DMS 273 (cell line): ENCODE results near the gene SPRED2.

ENCODE experiments used
- DNase-seq: peaks from one replicate; lab custom pipeline; 2025; ENCODE audit not compliant: unreplicated experiment; lab: John Stamatoyannopoulos, UW

The SPRED2 gene

DNA sequence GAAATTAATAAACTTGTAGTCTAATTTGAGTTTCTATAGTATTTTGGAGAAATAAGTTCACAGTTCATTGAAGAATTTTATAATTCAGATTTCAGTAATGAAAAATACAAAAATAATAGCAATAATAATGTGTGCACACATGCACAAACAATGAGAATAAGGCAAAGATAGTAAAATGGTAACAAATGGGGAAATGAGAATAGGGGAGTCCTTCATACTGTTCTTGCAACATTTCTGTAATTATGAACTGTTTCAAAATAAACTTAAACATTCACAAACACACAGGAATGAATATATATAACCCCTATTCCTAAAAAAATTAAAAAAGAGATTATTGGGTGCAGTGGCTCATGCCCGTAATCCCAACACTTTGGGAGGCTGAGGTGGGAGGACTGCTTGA lies 63.9 kb downstream of the SPRED2 start:
- DNase-seq: no peak

DNA sequence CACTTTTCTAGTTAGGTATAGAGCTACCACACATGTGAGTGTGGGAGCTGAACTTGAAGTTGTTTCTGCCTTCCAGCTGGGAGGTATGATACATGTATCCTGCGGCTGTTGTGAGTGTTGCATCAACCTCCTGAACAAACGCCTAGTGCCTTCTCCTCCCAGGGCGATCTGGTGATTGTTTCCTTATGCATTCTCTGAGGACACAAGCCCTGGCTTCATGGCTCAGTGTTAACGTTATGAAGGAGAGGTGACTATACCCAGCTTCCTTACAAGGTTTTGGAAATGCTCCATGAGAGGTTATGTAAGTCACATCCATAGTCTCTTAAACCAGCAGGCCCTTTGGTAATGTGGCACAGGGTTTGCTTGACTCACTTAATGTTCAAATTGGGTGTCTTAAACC lies 64.9 kb downstream of the SPRED2 start:
- peak; percentile 39 for DNase-seq

DNA sequence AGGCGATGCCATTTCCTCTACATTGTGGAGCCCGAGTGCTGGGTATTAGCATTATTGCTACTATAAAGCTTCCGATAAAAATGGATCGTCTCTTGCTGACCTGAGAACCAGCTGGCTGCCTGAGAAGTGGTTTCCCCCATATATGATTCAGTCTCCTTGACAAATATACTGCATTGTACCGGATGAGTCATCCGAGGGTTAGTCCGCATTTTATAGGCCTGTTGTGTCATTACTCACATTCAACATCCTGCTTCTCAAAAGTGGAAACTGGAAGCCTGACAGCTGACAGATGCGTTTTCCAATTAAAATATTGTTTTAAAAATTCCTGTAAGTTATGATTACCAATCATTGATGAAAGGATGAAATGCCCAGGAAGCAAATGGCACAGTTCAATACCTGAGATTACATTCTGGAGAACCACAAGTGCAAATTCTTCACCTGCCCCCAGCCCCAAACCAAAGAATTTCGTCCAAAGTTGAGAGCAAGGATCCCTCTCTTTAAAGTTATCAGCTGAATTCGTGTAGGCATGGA lies 65.7 kb downstream of the SPRED2 start:
- peak; percentile 64 for DNase-seq

DNA sequence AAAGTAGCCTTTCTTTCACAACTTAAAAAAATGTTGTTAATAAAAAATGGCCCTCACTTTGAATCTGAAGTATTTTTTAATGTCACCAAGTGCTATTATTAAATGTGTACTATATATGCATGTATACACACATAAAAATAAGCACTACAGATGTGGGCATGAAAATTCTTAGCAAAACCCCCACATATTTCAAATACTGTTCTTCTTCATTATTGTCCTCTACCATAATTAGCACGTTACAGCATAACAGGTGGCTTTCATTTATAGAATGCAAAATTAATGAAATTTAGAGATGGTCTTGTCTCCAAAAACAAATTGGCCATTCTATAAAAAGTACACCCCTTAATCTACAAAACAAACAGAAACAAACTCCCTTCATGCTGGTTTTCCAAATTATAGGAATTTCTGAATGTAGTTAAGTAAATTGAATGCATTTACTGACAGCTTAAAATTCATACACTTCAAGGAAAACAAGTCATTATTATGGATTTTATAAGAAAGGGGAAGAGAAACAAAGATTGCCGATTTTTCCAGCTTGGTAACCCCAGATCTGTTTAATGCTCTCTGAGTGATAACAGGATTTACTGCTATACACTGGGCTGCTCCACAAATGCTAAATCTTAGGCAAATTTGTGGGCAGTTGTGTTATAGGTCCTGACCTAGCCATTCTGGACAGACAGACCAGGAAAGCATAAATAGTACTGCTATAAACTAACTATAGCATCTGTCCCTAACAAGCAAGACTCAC lies 67.2 kb downstream of the SPRED2 start:
- DNase-seq: no peak

DNA sequence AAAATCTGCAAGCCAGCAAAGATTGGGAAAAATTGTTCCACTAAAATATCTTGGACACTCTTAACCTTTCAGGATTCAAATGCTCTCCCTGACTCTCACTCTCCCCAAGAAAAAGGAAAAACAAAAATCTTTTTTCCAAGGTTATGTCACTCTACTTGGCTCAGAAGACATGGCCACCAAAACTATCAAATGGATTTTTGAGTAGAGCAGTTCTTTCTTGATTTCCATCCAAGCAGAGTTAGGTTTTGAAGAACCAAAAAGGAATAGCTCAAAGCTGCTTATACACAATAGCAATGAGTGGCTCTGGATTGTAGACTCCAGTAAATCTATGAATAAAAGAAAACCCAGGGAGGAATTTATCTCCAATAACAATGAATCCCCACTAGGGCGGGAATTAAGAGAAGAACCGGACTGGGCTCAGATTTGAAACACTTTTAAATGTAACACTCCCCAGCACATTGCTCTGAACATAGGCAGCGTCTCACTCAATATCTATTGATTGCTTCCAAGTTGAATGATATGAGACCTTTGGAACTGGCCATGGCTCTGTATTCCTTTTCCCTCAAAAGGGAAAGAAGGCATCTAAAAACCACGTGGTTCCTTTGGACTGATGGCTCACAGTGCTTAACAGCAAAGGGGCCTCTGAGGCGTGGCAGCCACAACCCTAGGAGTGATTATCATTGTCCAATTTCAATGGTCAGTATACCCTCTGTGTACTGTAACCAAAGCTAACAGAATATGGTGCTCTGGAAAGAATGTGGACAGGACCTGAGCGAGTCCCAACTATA lies 68.3 kb downstream of the SPRED2 start:
- no peak for DNase-seq

DNA sequence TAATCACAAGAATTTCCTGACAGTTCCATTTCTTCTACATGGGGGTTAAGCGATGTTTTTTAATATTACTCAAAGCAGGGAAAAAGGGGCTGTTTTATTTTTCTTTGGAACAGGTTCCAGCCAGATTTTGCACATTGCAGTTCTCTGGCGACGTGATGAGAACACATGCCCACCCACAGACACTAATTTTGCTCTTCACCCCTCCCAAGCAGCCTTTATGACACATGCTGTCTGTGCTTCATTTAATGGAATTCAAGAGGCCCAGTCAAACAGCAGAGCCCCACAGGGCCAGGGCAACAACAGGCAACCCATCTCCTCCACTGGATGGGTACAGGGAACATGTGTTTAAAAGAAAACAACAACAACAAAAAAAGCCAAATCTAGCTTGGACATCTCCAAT lies 70.8 kb downstream of the SPRED2 start:
- DNase-seq: no peak

DNA sequence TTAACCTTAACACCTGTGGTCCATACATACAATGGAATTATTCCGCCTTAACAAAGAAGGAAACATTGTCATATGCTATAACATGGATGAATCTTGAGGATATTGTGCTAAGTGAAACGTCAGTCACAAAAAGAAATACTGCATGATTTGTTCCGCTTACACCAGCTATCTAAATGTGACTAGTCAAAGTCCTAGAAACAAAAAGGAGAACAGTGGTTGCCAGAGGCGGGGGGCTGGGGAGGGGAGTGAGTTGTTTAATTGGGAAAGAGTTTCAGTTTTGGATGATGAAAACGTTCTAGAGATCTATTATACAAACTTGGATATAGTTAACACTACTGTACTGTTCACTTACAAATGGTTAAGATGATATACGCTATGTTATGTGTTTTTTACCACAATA lies 72.0 kb downstream of the SPRED2 start:
- no peak for DNase-seq

DNA sequence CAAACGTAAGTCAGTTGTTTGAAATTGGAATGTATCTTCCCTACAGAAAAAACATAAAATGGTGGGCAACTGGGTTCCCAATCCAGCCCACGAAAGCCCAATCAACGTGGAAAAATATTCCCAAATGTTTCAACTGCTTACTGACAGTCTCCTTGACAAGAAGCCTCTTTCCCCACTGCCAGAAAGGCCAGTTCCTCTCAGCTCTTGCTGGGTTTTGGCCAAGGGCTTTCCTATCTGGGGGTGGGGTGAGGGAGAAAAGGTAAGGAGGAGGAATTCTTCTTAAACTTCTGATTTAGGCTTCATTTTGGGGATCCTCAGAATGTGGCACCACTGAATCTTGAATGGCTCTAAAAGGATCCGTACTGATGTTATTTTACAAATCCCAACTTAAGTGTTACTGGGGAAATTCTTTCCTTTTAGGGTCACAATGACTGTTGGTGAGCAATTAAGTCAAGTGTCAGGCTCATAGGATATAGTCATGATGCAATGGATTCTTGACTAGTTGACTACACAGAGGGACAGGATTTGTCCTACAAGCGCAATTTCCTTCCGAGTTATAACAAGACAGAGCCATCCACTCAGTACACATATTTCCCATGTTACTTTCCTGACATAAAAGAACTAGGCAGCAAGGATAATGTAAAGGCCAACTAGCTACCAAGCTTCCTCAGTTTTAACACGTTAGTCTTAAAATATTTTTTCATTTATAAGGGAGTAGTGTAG lies 73.6 kb downstream of the SPRED2 start:
- no peak for DNase-seq

DNA sequence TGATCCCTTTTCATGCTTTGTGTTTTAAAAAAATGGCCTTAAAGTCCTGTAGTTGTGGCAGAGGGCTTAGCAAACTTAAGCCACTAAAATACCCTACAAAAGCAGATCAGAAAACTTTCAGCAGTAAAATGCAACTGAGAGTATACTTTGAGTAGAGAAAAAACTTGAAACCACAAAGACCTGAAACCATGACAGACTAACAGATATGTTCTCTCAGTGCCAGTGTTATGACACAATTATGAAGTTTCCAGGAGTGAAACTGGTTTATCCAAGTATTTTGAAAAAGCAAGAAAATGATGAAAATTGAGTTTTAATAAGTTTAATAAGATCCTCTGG lies 74.5 kb downstream of the SPRED2 start:
- DNase-seq: no peak

DNA sequence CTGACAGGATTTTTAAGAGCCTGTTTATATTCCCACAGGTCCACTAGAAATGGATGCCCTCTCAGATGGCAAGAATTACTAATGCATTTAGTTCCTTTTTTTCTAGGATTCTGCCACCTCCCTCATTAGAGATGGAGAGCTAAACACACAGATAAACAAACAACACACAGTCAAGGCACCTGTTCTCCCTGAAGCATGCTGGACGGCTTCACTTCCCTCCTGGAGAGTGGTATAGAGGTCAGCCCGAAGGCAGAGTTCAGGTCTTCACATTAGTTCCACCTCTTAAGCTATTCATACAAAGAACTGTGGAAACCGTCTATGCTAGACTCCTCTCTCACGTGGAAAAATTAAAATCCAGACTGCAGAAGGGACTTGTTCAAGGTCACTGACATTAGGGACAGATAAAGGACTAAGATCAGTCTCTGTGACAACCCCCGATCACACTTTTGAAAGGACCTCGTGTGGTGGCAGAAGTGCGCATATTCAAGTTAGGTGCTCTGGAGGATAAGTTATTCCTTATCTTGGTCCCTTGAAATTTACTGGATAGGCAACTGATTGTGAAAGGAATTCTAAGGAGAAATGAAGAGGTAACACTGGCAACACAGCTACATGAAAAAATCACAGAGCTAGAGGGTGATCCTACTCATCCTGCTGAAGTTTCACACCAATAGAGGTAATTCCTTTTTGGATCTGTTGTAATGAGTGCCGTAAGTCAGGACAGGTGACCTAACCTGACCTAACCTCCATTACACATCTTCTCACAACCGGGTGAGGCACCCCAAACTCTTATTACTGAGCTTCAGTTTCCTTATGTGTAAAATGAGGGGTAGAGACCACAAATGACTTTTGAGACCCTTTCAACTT lies 75.1 kb downstream of the SPRED2 start:
- no peak for DNase-seq

DNA sequence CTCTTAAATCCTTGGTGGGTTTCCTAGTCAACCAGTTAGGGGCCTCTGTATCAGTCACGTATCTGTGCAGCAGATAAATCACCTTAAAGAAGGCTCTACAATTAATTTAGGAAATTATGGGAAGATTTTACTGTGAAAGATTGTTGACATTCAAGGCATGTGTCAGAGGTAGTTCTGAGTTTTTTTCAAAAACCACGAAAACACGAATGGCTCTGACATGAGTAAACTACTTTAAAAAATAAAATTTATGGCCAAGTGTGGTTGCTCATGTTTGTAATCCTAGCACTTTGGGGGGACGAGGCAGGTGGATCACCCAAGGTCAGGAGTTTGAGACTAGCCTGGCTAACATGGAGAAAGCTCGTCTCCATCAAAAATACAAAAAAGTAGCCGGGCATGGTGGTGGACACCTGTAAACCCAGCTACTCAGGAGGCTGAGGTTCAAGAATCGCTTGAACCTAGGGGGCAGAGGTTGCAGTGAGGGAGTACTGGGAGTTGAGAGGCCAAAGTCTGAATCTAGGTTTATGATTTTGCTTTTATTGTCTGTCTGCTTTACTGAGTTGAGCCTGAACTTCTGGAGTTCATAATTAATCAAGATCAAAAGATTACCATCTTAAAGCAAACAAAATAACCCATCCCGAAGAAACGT lies 77.1 kb downstream of the SPRED2 start:
- DNase-seq: no peak

DNA sequence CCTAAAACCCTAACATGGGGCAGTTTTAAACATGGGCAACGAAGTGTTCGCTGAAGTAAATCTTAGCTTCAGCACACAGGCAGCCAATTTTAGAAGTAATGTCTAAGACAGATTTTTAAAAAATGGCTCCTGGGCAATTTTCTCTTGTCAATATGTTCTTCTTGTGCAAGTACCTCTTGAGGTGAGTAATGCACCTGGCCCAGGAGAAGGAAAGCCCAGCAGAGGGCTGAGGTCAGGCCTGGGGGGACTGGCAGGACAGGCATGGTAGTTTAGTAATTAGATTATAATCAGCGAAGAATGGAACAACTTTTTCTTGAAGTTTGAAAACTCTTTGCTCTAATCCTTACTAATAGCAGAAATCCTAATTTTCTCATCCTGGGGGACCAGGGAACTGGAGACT lies 77.6 kb downstream of the SPRED2 start:
- DNase-seq: no peak

DNA sequence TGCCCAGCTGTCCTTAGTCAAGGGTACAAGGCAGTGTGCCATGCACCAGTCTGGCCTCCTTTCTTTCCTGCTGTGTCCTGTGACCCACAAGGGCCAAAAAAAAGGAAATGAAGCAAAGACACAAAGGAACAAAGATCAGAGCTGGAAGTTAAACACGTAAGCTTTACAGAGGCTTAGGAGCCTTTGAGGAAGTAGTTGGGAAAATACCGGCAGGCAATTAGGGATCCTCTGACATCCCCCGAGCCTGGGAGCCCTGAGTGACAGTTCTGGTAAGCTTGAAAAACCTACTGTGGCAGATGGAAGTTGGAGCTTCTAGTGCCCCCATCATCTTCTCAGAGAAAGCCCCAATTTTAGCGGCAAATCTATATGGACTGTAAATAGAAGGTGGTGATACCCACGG lies 78.5 kb downstream of the SPRED2 start:
- no peak for DNase-seq

DNA sequence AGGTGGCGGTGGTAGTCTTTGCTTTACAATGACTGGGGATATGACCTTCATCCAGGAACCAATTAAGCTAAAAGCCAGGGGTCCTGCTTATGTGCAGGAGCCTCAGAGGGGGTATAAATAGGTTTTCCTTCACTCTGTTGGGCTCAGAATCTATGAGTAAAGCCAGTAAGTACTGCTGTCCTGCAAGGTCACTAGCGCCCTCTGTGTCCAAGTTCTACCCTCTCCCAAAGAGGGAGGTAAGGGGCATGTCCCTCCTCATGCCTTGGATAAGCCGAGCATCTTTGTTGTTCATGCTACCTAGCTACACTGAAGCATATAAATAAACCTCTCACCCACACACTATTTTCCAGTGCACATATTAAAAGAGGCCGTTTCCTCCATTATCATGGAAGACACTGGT lies 79.4 kb downstream of the SPRED2 start:
- DNase-seq: peak; percentile 22

DNA sequence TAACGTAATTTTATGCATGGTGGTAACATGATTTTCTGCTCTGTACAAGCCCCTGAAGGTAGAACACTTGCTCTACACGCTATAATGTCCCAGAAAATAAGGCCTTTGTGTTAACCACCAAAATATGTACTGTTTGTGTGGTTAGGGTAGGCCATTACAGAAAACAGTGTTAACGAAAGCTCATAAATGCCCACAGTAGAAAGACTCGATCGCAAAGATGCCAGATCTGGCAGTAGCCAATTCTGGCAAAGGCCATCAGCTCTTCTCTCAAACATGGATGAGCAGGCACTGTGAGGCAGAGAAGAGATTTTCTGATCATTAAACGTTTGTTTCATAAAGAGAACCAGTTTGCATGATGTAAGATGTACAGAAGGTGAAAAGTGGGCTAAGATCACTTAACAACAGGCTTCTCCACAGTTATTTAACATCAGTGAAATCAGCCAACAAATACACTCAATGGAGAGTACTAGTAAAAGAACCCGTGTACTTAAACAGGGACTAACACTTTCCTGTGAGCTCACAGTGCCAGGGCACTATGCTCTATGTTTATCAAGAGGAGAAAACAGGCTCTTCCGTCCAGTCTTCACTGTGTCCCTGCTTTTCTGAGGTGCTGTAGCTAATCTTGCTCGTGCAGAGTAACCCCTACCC lies 80.3 kb downstream of the SPRED2 start:
- DNase-seq: no peak

DNA sequence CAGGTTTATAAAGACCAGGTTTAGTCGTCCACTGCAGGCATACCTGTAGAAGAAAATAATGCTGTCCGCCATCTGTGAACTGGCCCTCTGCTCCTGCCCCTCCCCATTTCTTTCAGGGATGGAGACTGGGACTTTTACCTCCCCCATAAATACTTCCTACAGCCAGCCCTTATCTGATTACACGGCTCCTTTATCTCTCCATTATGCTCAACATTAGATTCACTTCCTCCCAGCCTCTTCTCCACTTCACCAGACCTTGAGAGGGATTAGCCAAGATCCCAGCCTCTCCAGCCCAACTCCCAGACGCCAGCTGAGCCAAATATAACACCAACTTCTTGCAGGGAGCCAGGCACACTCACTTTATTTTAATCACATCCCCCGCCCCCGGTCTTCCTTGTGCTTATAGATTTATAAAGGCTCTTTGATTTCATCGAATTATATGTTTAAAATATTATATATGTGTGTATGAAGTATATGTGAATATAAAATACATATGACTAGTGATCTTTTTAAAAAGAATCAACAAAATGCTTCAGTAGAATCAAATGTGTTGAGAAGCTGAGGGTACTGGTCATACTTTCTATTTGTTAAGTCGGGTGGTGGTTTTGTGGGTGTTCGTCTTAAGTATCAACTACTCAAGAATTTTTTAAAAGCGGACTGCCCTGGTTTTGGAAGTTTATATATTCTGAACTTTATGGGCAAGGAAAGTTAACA lies 81.0 kb downstream of the SPRED2 start:
- peak; percentile 22 for DNase-seq

DNA sequence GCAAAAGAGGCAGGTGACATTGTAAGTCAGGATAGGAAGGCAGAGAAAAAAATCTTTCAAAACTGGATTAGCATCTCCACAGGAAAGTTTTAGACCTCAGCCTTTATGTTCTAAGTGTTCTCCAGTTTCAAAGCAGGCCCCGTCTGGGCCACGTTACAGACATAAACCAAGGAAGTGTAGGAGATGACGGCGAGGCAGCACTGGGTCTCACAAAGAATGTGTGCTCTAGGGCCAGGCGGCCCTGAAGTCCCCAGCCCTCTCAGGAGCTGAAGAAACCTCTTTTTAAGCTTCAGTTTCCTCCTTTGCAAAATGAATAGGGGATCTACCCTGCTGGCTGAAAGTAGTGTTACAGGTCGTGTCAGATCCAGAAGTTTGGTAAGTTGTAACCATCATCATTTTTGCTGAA lies 81.7 kb downstream of the SPRED2 start:
- peak; percentile 44 for DNase-seq

DNA sequence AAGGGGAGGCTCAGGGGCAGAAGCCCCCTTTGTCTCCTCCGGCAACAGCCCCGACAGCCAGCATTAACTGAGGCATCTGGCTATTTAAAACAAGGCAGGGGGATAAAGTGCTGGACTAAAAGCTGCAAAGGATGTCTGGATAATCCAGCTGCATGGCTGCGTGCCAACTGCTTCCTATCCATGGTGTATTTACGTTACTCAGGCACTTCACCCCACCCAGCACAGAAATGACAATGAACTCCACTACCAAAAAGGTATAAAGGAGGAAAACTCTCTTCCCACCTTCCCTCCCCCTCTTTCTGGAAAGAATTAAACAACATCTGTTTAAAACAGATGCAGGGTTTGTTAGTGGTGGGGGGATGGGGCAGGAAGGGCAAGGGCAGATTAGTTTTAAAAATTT lies 82.5 kb downstream of the SPRED2 start:
- DNase-seq: peak; percentile 76

DNA sequence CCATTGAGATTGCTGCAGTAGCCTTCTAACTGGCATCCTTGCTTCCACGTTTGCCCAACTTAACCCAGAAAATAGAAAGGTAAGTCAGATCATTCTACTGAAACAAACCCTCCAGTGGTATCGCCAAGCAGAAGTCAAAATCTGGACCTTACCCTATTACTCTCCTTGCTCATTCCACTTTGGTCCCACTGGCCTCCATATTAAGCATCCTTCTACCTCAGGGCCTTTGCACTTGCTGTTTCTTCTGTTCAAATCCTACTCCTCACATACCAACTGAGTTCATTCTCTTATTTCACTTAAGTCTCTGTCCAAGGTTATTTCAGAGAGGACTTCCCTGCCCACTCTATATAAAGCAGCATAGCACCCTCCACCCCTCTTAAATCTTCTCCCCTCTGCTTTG lies 84.5 kb downstream of the SPRED2 start:
- no peak for DNase-seq
